ENCODE results near the gene NUSAP1.

The NUSAP1 gene

GRCh38 chr15:41396111-41396510 is 63.4 kb downstream of the NUSAP1 start:
- DNase-seq (ENCODE audit: low read depth, low spot score): no peak
- CTCF ChIA-PET: no interaction called here
- POLR2A ChIA-PET: no interaction called here
- H3K4me3 ChIP-seq (ENCODE audit: low read depth, low read length): no peak overlapping the region
- TF ChIP-seq CTCF (IDR thresholded peaks at IDR 0.05; ENCODE audit: insufficient read depth, low read length, missing control alignments): no peak

GRCh38 chr15:41401904-41402267 is 69.2 kb downstream of the NUSAP1 start:
- CTCF ChIA-PET: interaction anchor here (1.5 kb wide), 1 partner anchor 503 kb away, joined by 3 read pairs; no protein-coding TSS in a partner anchor
- DNase-seq (ENCODE audit: low read depth, low spot score): no peak
- POLR2A ChIA-PET: no interaction called here
- H3K4me3 ChIP-seq (ENCODE audit: low read depth, low read length): peak overlapping the region; percentile 93
- no peak for TF ChIP-seq CTCF (IDR thresholded peaks at IDR 0.05; ENCODE audit: insufficient read depth, low read length, missing control alignments)

GRCh38 chr15:41407341-41407740 is 74.7 kb downstream of the NUSAP1 start:
- CTCF ChIA-PET: no interaction called here
- no peak for TF ChIP-seq CTCF (IDR thresholded peaks at IDR 0.05; ENCODE audit: insufficient read depth, low read length, missing control alignments)
- DNase-seq (ENCODE audit: low read depth, low spot score): no peak
- no peak overlapping the region for H3K4me3 ChIP-seq (ENCODE audit: low read depth, low read length)
- POLR2A ChIA-PET: no interaction called here

- ChIA-PET POLR2A (no interaction called here), CTCF (interaction anchor here (0.6 kb wide), 1 partner anchor 10 kb away, joined by 3 read pairs; no protein-coding TSS in a partner anchor)
- TF ChIP-seq CTCF (IDR thresholded peaks at IDR 0.05; ENCODE audit: insufficient read depth, low read length, missing control alignments): no peak
- no peak overlapping the region for H3K4me3 ChIP-seq (ENCODE audit: low read depth, low read length)
- peak; percentile 21 for DNase-seq (ENCODE audit: low read depth, low spot score)
These were observed 75.6 kb downstream of the NUSAP1 start for GRCh38 chr15:41408234-41408641.

GRCh38 chr15:41411031-41411430 is 78.3 kb downstream of the NUSAP1 start:
- CTCF ChIA-PET: no interaction called here
- DNase-seq (ENCODE audit: low read depth, low spot score): no peak
- no peak overlapping the region for H3K4me3 ChIP-seq (ENCODE audit: low read depth, low read length)
- no peak for TF ChIP-seq CTCF (IDR thresholded peaks at IDR 0.05; ENCODE audit: insufficient read depth, low read length, missing control alignments)
- POLR2A ChIA-PET: no interaction called here

- TF ChIP-seq CTCF (IDR thresholded peaks at IDR 0.05; ENCODE audit: insufficient read depth, low read length, missing control alignments): no peak
- POLR2A ChIA-PET: interaction anchor here (0.7 kb wide), 1 partner anchor 31 kb away, joined by 3 read pairs; no protein-coding TSS in a partner anchor
- no peak overlapping the region for H3K4me3 ChIP-seq (ENCODE audit: low read depth, low read length)
- CTCF ChIA-PET: no interaction called here
- DNase-seq (ENCODE audit: low read depth, low spot score): no peak
These were observed 78.8 kb downstream of the NUSAP1 start for GRCh38 chr15:41411441-41411840.

Measured in AG04449 (cell line).